Measurements from ENCODE around the gene ARMC9.

Gene ARMC9

GRCh38 chr2:231222318-231223000 is 24.0 kb downstream of the ARMC9 start:
- no peaks in the 10 kb centered on the region for H3K4me1 ChIP-seq (ENCODE audit: control insufficient read depth, insufficient read depth, low read length)
- H3K27ac ChIP-seq (ENCODE audit: extremely low read depth, low read depth, low read length), result no peak overlapping the region
- no peaks in the 10 kb centered on the region for H3K9me3 ChIP-seq (ENCODE audit: control insufficient read depth, insufficient read depth, low read depth, low read length)
- CTCF ChIA-PET, result interaction anchor here (0.6 to 3.2 kb wide), 6 partner anchors 21 to 190 kb away, joined by 3 to 17 read pairs (median 4); no protein-coding TSS in a partner anchor
- POLR2A ChIA-PET, result no interaction called here
- TF ChIP-seq HOXD13 (CRISPR knock-in tag; IDR thresholded peaks at IDR 0.05; ENCODE audit: borderline replicate concordance) (no peak), ZNF302 (tag by site-specific recombination; IDR thresholded peaks at IDR 0.05; ENCODE audit: low read depth) (no peak), WT1 (tag by site-specific recombination; IDR thresholded peaks at IDR 0.05) (no peak), SALL2 (tag by site-specific recombination; IDR thresholded peaks at IDR 0.05; ENCODE audit: borderline replicate concordance) (no peak), YY1 (tag by site-specific recombination; IDR thresholded peaks at IDR 0.05) (no peak), ZNF560 (tag by site-specific recombination; IDR thresholded peaks at IDR 0.05; ENCODE audit: borderline replicate concordance) (no peak), ZNF112 (tag by site-specific recombination; IDR thresholded peaks at IDR 0.05) (no peak)
- peaks cover 22 to 68% of the 10 kb centered on the region in 2 experiments for H3K36me3 ChIP-seq (ENCODE audit: control insufficient read depth in 2 of 2, insufficient read depth in 1 of 2, low read length in 2 of 2)
- no peak overlapping the region for H3K4me3 ChIP-seq (ENCODE audit: low read depth, low read length)

DNA sequence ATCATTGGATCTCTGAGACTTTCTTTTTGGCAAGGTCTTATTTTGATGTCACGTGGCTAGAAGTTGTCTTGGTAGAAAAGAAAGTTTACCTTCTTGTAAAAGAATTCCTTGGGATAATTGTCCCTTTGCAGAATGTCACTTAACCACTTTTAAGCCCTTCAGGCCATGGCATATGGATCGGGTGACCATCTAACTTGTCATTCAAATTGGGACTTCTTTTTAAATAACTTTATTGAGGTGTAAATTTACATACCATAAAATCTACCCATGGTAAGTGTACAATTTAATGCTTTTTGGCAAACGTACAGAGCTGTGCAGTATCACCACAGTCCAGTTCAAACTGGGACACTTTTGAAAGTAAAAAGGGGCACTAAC is 24.6 kb downstream of the ARMC9 start:
- no peak for TF ChIP-seq ZNF654 (tag by site-specific recombination; IDR thresholded peaks at IDR 0.05; ENCODE audit: low read depth)
- TF ChIP-seq, protein P1, sequence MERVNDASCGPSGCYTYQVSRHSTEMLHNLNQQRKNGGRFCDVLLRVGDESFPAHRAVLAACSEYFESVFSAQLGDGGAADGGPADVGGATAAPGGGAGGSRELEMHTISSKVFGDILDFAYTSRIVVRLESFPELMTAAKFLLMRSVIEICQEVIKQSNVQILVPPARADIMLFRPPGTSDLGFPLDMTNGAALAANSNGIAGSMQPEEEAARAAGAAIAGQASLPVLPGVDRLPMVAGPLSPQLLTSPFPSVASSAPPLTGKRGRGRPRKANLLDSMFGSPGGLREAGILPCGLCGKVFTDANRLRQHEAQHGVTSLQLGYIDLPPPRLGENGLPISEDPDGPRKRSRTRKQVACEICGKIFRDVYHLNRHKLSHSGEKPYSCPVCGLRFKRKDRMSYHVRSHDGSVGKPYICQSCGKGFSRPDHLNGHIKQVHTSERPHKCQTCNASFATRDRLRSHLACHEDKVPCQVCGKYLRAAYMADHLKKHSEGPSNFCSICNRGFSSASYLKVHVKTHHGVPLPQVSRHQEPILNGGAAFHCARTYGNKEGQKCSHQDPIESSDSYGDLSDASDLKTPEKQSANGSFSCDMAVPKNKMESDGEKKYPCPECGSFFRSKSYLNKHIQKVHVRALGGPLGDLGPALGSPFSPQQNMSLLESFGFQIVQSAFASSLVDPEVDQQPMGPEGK (tag by site-specific recombination; IDR thresholded peaks at IDR 0.05), result no peak
- ChIA-PET CTCF (interaction anchor here (0.6 to 3.2 kb wide), 6 partner anchors 21 to 189 kb away, joined by 3 to 17 read pairs (median 3); no protein-coding TSS in a partner anchor), POLR2A (no interaction called here)
- Histone ChIP-seq H3K27ac (ENCODE audit: extremely low read depth, low read depth, low read length) (no peak overlapping the region), H3K36me3 (ENCODE audit: control insufficient read depth in 2 of 2, insufficient read depth in 1 of 2, low read length in 2 of 2) (peaks cover 22 to 68% of the 10 kb centered on the region in 2 experiments), H3K4me3 (ENCODE audit: low read depth, low read length) (no peak overlapping the region), H3K9me3 (ENCODE audit: control insufficient read depth, insufficient read depth, low read depth, low read length) (no peaks in the 10 kb centered on the region), H3K4me1 (ENCODE audit: control insufficient read depth, insufficient read depth, low read length) (no peaks in the 10 kb centered on the region)

GRCh38 chr2:231223458-231223976 is 25.1 kb downstream of the ARMC9 start:
- CTCF ChIA-PET, result interaction anchor here (0.7 to 3.2 kb wide), 7 partner anchors 20 to 236 kb away, joined by 3 to 17 read pairs (median 3); no protein-coding TSS in a partner anchor
- H3K4me3 ChIP-seq (ENCODE audit: low read depth, low read length), result no peak overlapping the region
- H3K4me1 ChIP-seq (ENCODE audit: control insufficient read depth, insufficient read depth, low read length), result no peaks in the 10 kb centered on the region
- no peak for TF ChIP-seq ZSCAN23 (tag by site-specific recombination; IDR thresholded peaks at IDR 0.05)
- TF ChIP-seq SP3 (tag by site-specific recombination; IDR thresholded peaks at IDR 0.05), result no peak
- TF ChIP-seq ZNF398 (tag by site-specific recombination; IDR thresholded peaks at IDR 0.05), result no peak
- no peak for TF ChIP-seq ZNF211 (tag by site-specific recombination; IDR thresholded peaks at IDR 0.05; ENCODE audit: low read depth)
- no peak for TF ChIP-seq ZNF354C (tag by site-specific recombination; IDR thresholded peaks at IDR 0.05; ENCODE audit: borderline replicate concordance, low read depth)
- TF ChIP-seq ZNF133 (tag by site-specific recombination; IDR thresholded peaks at IDR 0.05), result no peak
- no peak for TF ChIP-seq ZNF248 (tag by site-specific recombination; IDR thresholded peaks at IDR 0.05)
- TF ChIP-seq KLF7 (tag by site-specific recombination; IDR thresholded peaks at IDR 0.05; ENCODE audit: borderline replicate concordance), result no peak
- TF ChIP-seq ZNF555 (tag by site-specific recombination; conservative IDR thresholded peaks at IDR 0.05), result no peak
- TF ChIP-seq HOXA7 (CRISPR knock-in tag; IDR thresholded peaks at IDR 0.05; ENCODE audit: borderline replicate concordance), result no peak
- TF ChIP-seq ZNF76 (tag by site-specific recombination; IDR thresholded peaks at IDR 0.05; ENCODE audit: borderline replicate concordance, low read depth), result no peak
- TF ChIP-seq SETDB1 (IDR thresholded peaks at IDR 0.05; ENCODE audit: insufficient read length, low read length), result no peak
- no peak for TF ChIP-seq ZNF837 (tag by site-specific recombination; IDR thresholded peaks at IDR 0.05)
- TF ChIP-seq KLF9 (tag by site-specific recombination; IDR thresholded peaks at IDR 0.05; ENCODE audit: low read depth), result no peak
- H3K27ac ChIP-seq (ENCODE audit: extremely low read depth, low read depth, low read length), result no peak overlapping the region
- peaks cover 22 to 68% of the 10 kb centered on the region in 2 experiments for H3K36me3 ChIP-seq (ENCODE audit: control insufficient read depth in 2 of 2, insufficient read depth in 1 of 2, low read length in 2 of 2)
- no peaks in the 10 kb centered on the region for H3K9me3 ChIP-seq (ENCODE audit: control insufficient read depth, insufficient read depth, low read depth, low read length)
- POLR2A ChIA-PET, result interaction anchor here (0.8 kb wide), 1 partner anchor 228 kb away, joined by 8 read pairs; no protein-coding TSS in a partner anchor
